ENCODE measurements around the gene MYEF2.

DNA sequence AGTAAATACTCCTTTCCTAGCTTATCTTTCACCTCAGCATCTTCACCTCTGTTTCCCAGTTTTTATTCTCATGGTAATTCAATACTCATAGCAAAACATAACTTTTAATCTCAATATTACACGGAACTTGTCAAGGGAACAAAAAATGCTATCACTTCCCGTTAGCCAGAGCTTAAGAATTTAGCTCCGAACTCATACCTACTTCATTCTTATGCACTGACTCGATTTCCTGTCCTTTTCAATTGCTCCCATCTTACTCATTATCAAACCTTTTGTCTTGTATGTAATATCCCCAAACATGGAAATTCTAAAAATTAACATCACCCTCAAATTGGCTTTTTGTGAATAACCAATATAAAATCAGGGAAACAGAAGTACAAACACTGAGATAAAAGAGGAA, 28.2 kb downstream of the MYEF2 start:
- TF ChIP-seq POLR2AphosphoS5 (IDR thresholded peaks at IDR 0.05) = no peak
- TF ChIP-seq, protein P1, sequence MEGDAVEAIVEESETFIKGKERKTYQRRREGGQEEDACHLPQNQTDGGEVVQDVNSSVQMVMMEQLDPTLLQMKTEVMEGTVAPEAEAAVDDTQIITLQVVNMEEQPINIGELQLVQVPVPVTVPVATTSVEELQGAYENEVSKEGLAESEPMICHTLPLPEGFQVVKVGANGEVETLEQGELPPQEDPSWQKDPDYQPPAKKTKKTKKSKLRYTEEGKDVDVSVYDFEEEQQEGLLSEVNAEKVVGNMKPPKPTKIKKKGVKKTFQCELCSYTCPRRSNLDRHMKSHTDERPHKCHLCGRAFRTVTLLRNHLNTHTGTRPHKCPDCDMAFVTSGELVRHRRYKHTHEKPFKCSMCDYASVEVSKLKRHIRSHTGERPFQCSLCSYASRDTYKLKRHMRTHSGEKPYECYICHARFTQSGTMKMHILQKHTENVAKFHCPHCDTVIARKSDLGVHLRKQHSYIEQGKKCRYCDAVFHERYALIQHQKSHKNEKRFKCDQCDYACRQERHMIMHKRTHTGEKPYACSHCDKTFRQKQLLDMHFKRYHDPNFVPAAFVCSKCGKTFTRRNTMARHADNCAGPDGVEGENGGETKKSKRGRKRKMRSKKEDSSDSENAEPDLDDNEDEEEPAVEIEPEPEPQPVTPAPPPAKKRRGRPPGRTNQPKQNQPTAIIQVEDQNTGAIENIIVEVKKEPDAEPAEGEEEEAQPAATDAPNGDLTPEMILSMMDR (IDR thresholded peaks at IDR 0.05 in 8 of 11, conservative IDR thresholded peaks at IDR 0.05 in 3 of 11) = no peak

All from spleen (tissue), 7 donors.